WTC11 (cell line): ENCODE data around the gene SLC44A3.

Source experiments
- CTCF ChIP-seq: fragments of 200-600 bp; IDR thresholded peaks from 2 replicates; pipeline ENCODE4 v1.8.0; 2022; ENCODE audit warnings: antibody characterized with exemption
- ZNF532 ChIP-seq: fragments of 250-450 bp; sonication (Bioruptor Pico); IDR thresholded peaks from 2 replicates; pipeline ENCODE4 v1.9.0; 2021; ENCODE audit warnings: mild to moderate bottlenecking, borderline replicate concordance

- no peak for TF ChIP-seq ZNF532 (CRISPR knock-in tag)
- no peak for TF ChIP-seq CTCF
Observed at GRCh38 chr1:94855307-94855700, 35.1 kb downstream of the SLC44A3 start.
